ENCODE results near the gene WDFY3. TPM values are rescaled to one million over a fixed set of nuclear protein-coding genes. Genes with fewer than 3 reads are reported as not detected.
A peak's percentile ranks its signal among the peaks of the same experiment; 100 is the strongest.

The WDFY3 gene
- total and polyA plus RNA-seq, 3 experiments from 2014 or later = 0.53 to 0.85 TPM; not detected in 1

- H3K36me3 ChIP-seq (ENCODE audit: insufficient read depth, low read length) = no peaks in the 10 kb centered on the region
- no peaks in the 10 kb centered on the region for H3K9me3 ChIP-seq (ENCODE audit: low read length)
- no peak for DNase-seq
- CTCF ChIA-PET = no interaction called here
- H3K4me1 ChIP-seq (ENCODE audit: insufficient read depth, low read length) = no peaks in the 10 kb centered on the region
- H3K27me3 ChIP-seq (ENCODE audit: insufficient read depth, low read length, poor library complexity, severe bottlenecking) = no peaks in the 10 kb centered on the region
- H3K36me3 Mint-ChIP-seq = no peaks in the 10 kb centered on the region
- H3K27ac ChIP-seq (ENCODE audit: low read depth, low read length) = no peak overlapping the region
- no peak overlapping the region for H3K4me3 ChIP-seq (ENCODE audit: low read length)
- no peaks in the 10 kb centered on the region for H3K9me3 Mint-ChIP-seq
- no peaks in the 10 kb centered on the region for H3K4me1 Mint-ChIP-seq
- no peak overlapping the region for H3K4me3 Mint-ChIP-seq
- no peak overlapping the region for H3K27ac Mint-ChIP-seq
- no peaks in the 10 kb centered on the region for H3K27me3 Mint-ChIP-seq
- POLR2A ChIA-PET = no interaction called here
These were observed 184.0 kb downstream of the WDFY3 start for GRCh38 chr4:84782517-84782916.

DNA sequence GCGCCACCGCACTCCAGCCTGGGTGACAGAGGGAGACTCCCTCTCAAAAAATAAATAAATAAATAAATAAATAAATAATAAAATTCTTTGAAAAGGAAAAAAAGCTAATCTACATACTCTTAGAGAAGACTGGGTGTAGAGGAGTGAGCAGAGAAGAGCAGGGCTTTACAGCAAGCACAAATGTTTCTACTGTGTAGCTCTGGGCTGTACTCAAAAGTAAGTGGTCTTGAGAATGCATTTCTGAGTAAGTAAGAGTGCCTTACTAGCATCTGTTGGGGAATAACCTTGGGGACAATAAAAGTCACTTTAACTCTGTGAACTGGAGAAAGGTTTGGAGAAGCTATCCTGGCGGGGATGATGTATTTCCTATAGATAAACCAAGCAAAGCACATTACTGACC is 185.8 kb downstream of the WDFY3 start:
- H3K27ac Mint-ChIP-seq = no peak overlapping the region
- Histone ChIP-seq H3K27me3 (ENCODE audit: insufficient read depth, low read length, poor library complexity, severe bottlenecking) (no peaks in the 10 kb centered on the region), H3K27ac (ENCODE audit: low read depth, low read length) (no peak overlapping the region), H3K36me3 (ENCODE audit: insufficient read depth, low read length) (no peaks in the 10 kb centered on the region), H3K4me3 (ENCODE audit: low read length) (no peak overlapping the region), H3K4me1 (ENCODE audit: insufficient read depth, low read length) (no peaks in the 10 kb centered on the region), H3K9me3 (ENCODE audit: low read length) (no peaks in the 10 kb centered on the region)
- H3K36me3 Mint-ChIP-seq = no peaks in the 10 kb centered on the region
- POLR2A ChIA-PET = no interaction called here
- no peaks in the 10 kb centered on the region for H3K27me3 Mint-ChIP-seq
- CTCF ChIA-PET = no interaction called here
- DNase-seq = no peak
- peaks cover 0 to under 1% (median 0%) of the 10 kb centered on the region in 5 donors for H3K9me3 Mint-ChIP-seq
- H3K4me1 Mint-ChIP-seq = no peaks in the 10 kb centered on the region
- no peak overlapping the region for H3K4me3 Mint-ChIP-seq

- no peak overlapping the region for H3K4me3 ChIP-seq (ENCODE audit: low read length)
- no peaks in the 10 kb centered on the region for H3K4me1 ChIP-seq (ENCODE audit: insufficient read depth, low read length)
- no peaks in the 10 kb centered on the region for H3K4me1 Mint-ChIP-seq
- no peak overlapping the region for H3K27ac Mint-ChIP-seq
- H3K36me3 ChIP-seq (ENCODE audit: insufficient read depth, low read length) = no peaks in the 10 kb centered on the region
- H3K27me3 Mint-ChIP-seq = no peaks in the 10 kb centered on the region
- no peak for DNase-seq
- no peaks in the 10 kb centered on the region for H3K36me3 Mint-ChIP-seq
- no peak overlapping the region for H3K4me3 Mint-ChIP-seq
- no peaks in the 10 kb centered on the region for H3K9me3 ChIP-seq (ENCODE audit: low read length)
- ChIA-PET CTCF (no interaction called here), POLR2A (no interaction called here)
- peaks cover 0 to 5% (median 0%) of the 10 kb centered on the region in 5 donors for H3K9me3 Mint-ChIP-seq
- H3K27ac ChIP-seq (ENCODE audit: low read depth, low read length) = no peak overlapping the region
- no peaks in the 10 kb centered on the region for H3K27me3 ChIP-seq (ENCODE audit: insufficient read depth, low read length, poor library complexity, severe bottlenecking)
These were observed 188.4 kb downstream of the WDFY3 start for GRCh38 chr4:84778041-84778440.

DNA sequence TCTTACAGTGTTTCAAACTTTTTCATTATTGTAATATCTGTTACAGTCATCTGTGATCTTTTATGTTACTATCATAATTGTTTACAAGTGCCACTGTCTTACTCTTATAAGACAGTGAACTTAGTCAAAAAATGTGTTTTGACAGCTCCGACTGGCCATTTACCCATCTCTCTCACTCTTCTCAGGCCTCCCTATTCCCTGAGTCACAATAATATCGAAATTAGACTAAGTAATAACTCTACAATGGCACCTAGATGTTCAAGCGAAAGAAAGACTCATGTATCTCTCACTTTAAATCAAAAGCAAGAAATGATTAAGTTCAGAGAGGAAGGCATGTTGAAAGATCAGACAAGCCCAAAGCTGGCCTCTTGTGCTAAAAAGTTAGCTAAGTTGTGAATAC is 199.3 kb downstream of the WDFY3 start:
- no peaks in the 10 kb centered on the region for H3K27me3 Mint-ChIP-seq
- H3K27ac Mint-ChIP-seq = no peak overlapping the region
- CTCF ChIA-PET = no interaction called here

GRCh38 chr4:84753321-84753972 is 213.0 kb downstream of the WDFY3 start:
- DNase-seq = no peak
- H3K9me3 ChIP-seq (ENCODE audit: low read length) = no peaks in the 10 kb centered on the region
- no peak overlapping the region for H3K4me3 ChIP-seq (ENCODE audit: low read length)
- no peak overlapping the region for H3K4me3 Mint-ChIP-seq
- no peaks in the 10 kb centered on the region for H3K36me3 ChIP-seq (ENCODE audit: insufficient read depth, low read length)
- ChIA-PET POLR2A (no interaction called here), CTCF (no interaction called here)
- H3K27ac ChIP-seq (ENCODE audit: low read depth, low read length) = no peak overlapping the region
- H3K27ac Mint-ChIP-seq = no peak overlapping the region
- no peaks in the 10 kb centered on the region for H3K9me3 Mint-ChIP-seq
- no peaks in the 10 kb centered on the region for H3K27me3 ChIP-seq (ENCODE audit: insufficient read depth, low read length, poor library complexity, severe bottlenecking)
- H3K4me1 ChIP-seq (ENCODE audit: insufficient read depth, low read length) = no peaks in the 10 kb centered on the region
- H3K4me1 Mint-ChIP-seq = no peaks in the 10 kb centered on the region
- H3K36me3 Mint-ChIP-seq = no peaks in the 10 kb centered on the region
- H3K27me3 Mint-ChIP-seq = no peaks in the 10 kb centered on the region

More for the DNA sequence above, 199.3 kb downstream of the WDFY3 start:
- H3K36me3 Mint-ChIP-seq = no peaks in the 10 kb centered on the region
- POLR2A ChIA-PET = no interaction called here
- H3K4me1 Mint-ChIP-seq = peaks cover 0 to 9% (median 0%) of the 10 kb centered on the region in 3 donors
- DNase-seq = no peak
- H3K27me3 ChIP-seq (ENCODE audit: insufficient read depth, low read length, poor library complexity, severe bottlenecking) = no peaks in the 10 kb centered on the region
- H3K4me1 ChIP-seq (ENCODE audit: insufficient read depth, low read length) = no peaks in the 10 kb centered on the region
- no peak overlapping the region for H3K4me3 Mint-ChIP-seq
- no peaks in the 10 kb centered on the region for H3K36me3 ChIP-seq (ENCODE audit: insufficient read depth, low read length)
- H3K9me3 Mint-ChIP-seq = no peaks in the 10 kb centered on the region
- no peak overlapping the region for H3K27ac ChIP-seq (ENCODE audit: low read depth, low read length)
- H3K9me3 ChIP-seq (ENCODE audit: low read length) = no peaks in the 10 kb centered on the region
- no peak overlapping the region for H3K4me3 ChIP-seq (ENCODE audit: low read length)

- no peak overlapping the region for H3K27ac ChIP-seq (ENCODE audit: low read depth, low read length)
- H3K4me3 ChIP-seq (ENCODE audit: low read length) = no peak overlapping the region
- no peak for DNase-seq
- H3K9me3 Mint-ChIP-seq = no peaks in the 10 kb centered on the region
- H3K27me3 Mint-ChIP-seq = no peaks in the 10 kb centered on the region
- H3K27ac Mint-ChIP-seq = no peak overlapping the region
- no peaks in the 10 kb centered on the region for H3K36me3 ChIP-seq (ENCODE audit: insufficient read depth, low read length)
- no peaks in the 10 kb centered on the region for H3K4me1 ChIP-seq (ENCODE audit: insufficient read depth, low read length)
- H3K27me3 ChIP-seq (ENCODE audit: insufficient read depth, low read length, poor library complexity, severe bottlenecking) = no peaks in the 10 kb centered on the region
- no peak overlapping the region for H3K4me3 Mint-ChIP-seq
- ChIA-PET POLR2A (no interaction called here), CTCF (no interaction called here)
- no peaks in the 10 kb centered on the region for H3K4me1 Mint-ChIP-seq
- H3K36me3 Mint-ChIP-seq = no peaks in the 10 kb centered on the region
- H3K9me3 ChIP-seq (ENCODE audit: low read length) = no peaks in the 10 kb centered on the region
These were observed 214.8 kb downstream of the WDFY3 start for GRCh38 chr4:84751707-84752106.

DNA sequence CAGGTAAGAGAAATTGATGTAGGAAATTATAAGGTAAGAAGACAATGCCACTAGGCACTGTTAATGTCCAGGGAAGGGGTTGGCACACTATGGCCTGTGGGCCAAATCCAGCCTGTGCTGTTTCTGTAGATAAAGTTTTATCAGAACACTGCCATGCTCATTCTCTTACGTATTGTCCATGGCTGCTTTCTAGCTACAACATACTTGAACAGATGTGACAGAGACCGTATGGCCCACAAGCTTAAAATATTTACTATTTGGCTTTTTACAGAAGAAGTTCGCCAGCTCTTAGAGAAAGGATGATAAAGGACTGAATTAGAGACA is 215.6 kb downstream of the WDFY3 start:
- POLR2A ChIA-PET = no interaction called here
- H3K27me3 ChIP-seq (ENCODE audit: insufficient read depth, low read length, poor library complexity, severe bottlenecking) = no peaks in the 10 kb centered on the region
- no peaks in the 10 kb centered on the region for H3K36me3 Mint-ChIP-seq

DNA sequence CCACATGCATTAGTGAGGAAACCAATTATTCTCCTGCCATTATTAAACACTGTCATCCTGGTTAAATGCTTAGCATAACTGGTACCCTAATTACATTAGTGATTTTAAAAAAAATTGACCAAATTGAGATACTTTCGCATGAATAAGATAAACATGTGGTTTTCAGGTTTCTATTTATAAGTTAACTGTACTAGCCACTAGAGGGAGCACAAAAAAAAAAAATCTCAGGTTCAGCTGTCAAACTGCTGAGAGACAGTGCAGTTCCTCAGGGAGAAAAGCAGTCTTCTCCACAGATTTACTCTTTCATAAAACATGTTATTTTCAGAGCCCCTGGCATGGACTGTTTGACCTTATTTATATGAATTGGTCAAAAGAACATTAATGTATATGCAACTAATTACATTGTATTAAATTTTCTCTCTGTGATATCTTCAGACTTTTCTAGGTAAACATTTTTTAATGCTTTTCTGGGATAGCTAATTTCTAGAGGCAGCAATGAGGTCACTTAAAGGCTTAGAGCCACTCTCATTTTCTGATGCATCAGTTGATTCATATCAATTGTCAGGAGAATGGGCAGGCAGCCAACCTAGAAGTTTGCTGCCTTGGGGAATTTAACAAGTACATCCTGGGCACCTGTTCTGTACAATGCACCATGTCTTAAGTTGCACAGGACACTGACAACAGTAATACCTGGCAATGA is 216.1 kb downstream of the WDFY3 start:
- DNase-seq = peak in 1 of 5 donors; percentile 5
- H3K9me3 ChIP-seq (ENCODE audit: low read length) = no peaks in the 10 kb centered on the region
- Mint-ChIP-seq H3K9me3 (no peaks in the 10 kb centered on the region), H3K4me3 (no peak overlapping the region), H3K27me3 (no peaks in the 10 kb centered on the region), H3K36me3 (no peaks in the 10 kb centered on the region), H3K4me1 (no peaks in the 10 kb centered on the region), H3K27ac (no peak overlapping the region)
- POLR2A ChIA-PET = no interaction called here
- no peaks in the 10 kb centered on the region for H3K36me3 ChIP-seq (ENCODE audit: insufficient read depth, low read length)
- no peaks in the 10 kb centered on the region for H3K27me3 ChIP-seq (ENCODE audit: insufficient read depth, low read length, poor library complexity, severe bottlenecking)
- H3K4me3 ChIP-seq (ENCODE audit: low read length) = no peak overlapping the region
- CTCF ChIA-PET = no interaction called here
- no peaks in the 10 kb centered on the region for H3K4me1 ChIP-seq (ENCODE audit: insufficient read depth, low read length)
- no peak overlapping the region for H3K27ac ChIP-seq (ENCODE audit: low read depth, low read length)

More for the DNA sequence above, 215.6 kb downstream of the WDFY3 start:
- no peak overlapping the region for H3K4me3 ChIP-seq (ENCODE audit: low read length)
- no peaks in the 10 kb centered on the region for H3K9me3 Mint-ChIP-seq
- H3K27ac Mint-ChIP-seq = no peak overlapping the region
- no peaks in the 10 kb centered on the region for H3K4me1 Mint-ChIP-seq
- no peaks in the 10 kb centered on the region for H3K36me3 ChIP-seq (ENCODE audit: insufficient read depth, low read length)
- H3K27me3 Mint-ChIP-seq = no peaks in the 10 kb centered on the region
- no peak overlapping the region for H3K4me3 Mint-ChIP-seq
- H3K9me3 ChIP-seq (ENCODE audit: low read length) = no peaks in the 10 kb centered on the region
- CTCF ChIA-PET = no interaction called here
- DNase-seq = no peak
- H3K4me1 ChIP-seq (ENCODE audit: insufficient read depth, low read length) = no peaks in the 10 kb centered on the region
- no peak overlapping the region for H3K27ac ChIP-seq (ENCODE audit: low read depth, low read length)

Data from CD8-positive, alpha-beta memory T cell (primary cell).